ENCODE results near the gene FAM131C. TPM values are rescaled to one million over a fixed set of nuclear protein-coding genes. Genes with fewer than 3 reads are reported as not detected.
"Not testable (repeated sequence)": the region's sequence is repeated elsewhere in the genome, so short reads cannot be mapped to it uniquely, and the experiment has no call there.

Gene FAM131C
- total RNA-seq, 1 donor: 0.36 TPM

DNA sequence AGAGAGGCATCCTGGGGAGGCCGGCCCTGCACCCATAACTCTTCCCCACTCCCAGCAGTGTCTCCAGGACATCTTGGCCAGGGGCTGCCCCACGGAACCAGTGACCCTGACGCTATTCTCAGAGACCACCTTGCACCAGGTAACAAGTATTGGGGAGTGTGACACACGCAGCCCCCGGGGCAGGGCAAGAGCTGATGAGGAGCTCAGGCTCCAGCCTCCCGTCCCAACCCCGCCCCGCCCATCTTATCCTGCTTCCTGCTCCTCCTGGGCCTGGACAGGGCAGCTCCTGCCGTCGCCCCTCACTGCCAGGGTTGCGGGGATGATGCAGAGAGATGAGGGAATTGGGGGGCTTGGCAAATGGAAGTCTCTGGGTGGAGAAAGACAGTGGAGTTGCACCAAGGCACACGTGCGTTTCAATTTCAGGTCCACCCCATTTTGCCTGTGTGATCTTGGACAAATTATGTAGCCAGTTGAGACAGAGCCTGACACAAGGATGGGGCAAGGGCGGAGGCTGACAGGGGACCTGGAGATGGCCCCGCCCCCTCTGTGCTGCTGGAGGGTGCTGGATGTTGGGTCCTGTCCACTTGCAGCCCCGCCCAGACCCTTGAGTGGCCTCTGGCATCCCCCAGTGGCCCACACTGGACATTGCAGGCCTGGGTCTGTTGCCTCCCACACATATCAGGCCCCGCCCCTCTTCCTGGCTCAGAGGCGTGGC lies 40.9 kb downstream of the FAM131C start:
- Histone ChIP-seq H3K4me1 (ENCODE audit: insufficient read depth, low read length) (no peaks in the 10 kb centered on the region), H2AFZ (ENCODE audit: low read length) (peak overlapping the region; percentile 35), H3K4me2 (ENCODE audit: insufficient read depth, low read length) (no peak overlapping the region), H4K20me1 (ENCODE audit: insufficient read depth, low read length) (no peaks in the 10 kb centered on the region), H3K27me3 (ENCODE audit: insufficient read depth, low read length) (no peaks in the 10 kb centered on the region), H3K79me2 (ENCODE audit: insufficient read depth, low read length) (no peaks in the 10 kb centered on the region), H3K9me3 (ENCODE audit: low read depth, low read length) (no peaks in the 10 kb centered on the region), H3K4me3 (ENCODE audit: insufficient read depth, low read length) (no peak overlapping the region), H3K27ac (ENCODE audit: low read depth, low read length) (no peak overlapping the region), H3K36me3 (ENCODE audit: insufficient read depth, low read length) (no peaks in the 10 kb centered on the region)
- TF ChIP-seq, protein P1, sequence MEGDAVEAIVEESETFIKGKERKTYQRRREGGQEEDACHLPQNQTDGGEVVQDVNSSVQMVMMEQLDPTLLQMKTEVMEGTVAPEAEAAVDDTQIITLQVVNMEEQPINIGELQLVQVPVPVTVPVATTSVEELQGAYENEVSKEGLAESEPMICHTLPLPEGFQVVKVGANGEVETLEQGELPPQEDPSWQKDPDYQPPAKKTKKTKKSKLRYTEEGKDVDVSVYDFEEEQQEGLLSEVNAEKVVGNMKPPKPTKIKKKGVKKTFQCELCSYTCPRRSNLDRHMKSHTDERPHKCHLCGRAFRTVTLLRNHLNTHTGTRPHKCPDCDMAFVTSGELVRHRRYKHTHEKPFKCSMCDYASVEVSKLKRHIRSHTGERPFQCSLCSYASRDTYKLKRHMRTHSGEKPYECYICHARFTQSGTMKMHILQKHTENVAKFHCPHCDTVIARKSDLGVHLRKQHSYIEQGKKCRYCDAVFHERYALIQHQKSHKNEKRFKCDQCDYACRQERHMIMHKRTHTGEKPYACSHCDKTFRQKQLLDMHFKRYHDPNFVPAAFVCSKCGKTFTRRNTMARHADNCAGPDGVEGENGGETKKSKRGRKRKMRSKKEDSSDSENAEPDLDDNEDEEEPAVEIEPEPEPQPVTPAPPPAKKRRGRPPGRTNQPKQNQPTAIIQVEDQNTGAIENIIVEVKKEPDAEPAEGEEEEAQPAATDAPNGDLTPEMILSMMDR (IDR thresholded peaks at IDR 0.05; ENCODE audit: extremely low read depth, low read depth, low read length): peak; percentile 87
- DNase-seq (ENCODE audit: insufficient read length, low spot score, missing footprints): peak; percentile 99

DNA sequence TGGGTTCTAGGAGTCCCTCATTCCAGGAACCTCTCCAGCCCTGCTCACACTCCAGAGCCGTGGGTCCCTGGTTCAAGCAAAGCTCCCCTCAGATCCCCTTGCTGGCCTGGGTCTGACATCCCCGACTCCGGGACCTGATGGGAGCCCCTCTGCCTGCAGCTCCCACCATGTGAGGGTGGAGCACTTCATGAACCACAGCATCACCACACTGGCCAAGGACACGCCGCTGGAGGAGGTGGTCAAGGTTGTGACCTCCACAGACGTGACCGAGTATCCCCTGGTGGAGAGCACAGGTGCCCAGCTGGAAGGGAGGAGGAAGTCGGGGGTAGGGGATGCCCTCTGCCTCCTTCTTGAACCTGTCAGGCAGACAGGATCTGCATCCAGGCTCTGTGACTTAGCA lies 41.9 kb downstream of the FAM131C start:
- Histone ChIP-seq H3K27me3 (ENCODE audit: insufficient read depth, low read length) (no peaks in the 10 kb centered on the region), H4K20me1 (ENCODE audit: insufficient read depth, low read length) (no peaks in the 10 kb centered on the region), H3K9me3 (ENCODE audit: low read depth, low read length) (no peaks in the 10 kb centered on the region), H3K27ac (ENCODE audit: low read depth, low read length) (no peak overlapping the region), H3K79me2 (ENCODE audit: insufficient read depth, low read length) (no peaks in the 10 kb centered on the region), H3K4me2 (ENCODE audit: insufficient read depth, low read length) (no peak overlapping the region), H3K4me3 (ENCODE audit: insufficient read depth, low read length) (no peak overlapping the region), H2AFZ (ENCODE audit: low read length) (no peak overlapping the region), H3K4me1 (ENCODE audit: insufficient read depth, low read length) (no peaks in the 10 kb centered on the region), H3K36me3 (ENCODE audit: insufficient read depth, low read length) (no peaks in the 10 kb centered on the region)
- peak; percentile 21 for DNase-seq (ENCODE audit: insufficient read length, low spot score, missing footprints)
- TF ChIP-seq, protein P1 (IDR thresholded peaks at IDR 0.05; ENCODE audit: extremely low read depth, low read depth, low read length): no peak

DNA sequence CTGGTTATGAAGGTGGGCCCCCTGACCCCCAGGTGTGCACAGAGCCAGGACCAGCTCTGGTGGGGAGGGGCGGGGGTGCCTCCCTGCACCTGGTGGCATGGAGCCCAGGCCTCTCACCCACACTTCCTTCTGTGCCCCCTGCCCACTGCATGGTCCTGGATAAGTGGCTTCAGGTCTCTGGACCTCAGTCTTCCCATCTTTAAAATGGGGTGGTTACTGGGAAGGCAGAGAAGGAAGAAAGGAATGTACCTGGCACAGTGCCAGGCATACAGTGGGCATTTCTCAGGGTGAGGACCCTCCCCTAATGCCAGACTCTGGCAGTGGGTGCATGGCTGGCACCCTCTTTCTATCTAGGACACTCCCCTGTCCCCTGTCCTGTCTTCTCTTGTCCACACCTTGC lies 44.2 kb downstream of the FAM131C start:
- peak; percentile 25 for DNase-seq (ENCODE audit: insufficient read length, low spot score, missing footprints)
- no peaks in the 10 kb centered on the region for H3K27me3 ChIP-seq (ENCODE audit: insufficient read depth, low read length)
- TF ChIP-seq, protein P1 (IDR thresholded peaks at IDR 0.05; ENCODE audit: extremely low read depth, low read depth, low read length): no peak
- no peaks in the 10 kb centered on the region for H3K79me2 ChIP-seq (ENCODE audit: insufficient read depth, low read length)
- H3K36me3 ChIP-seq (ENCODE audit: insufficient read depth, low read length): no peaks in the 10 kb centered on the region
- no peaks in the 10 kb centered on the region for H3K4me1 ChIP-seq (ENCODE audit: insufficient read depth, low read length)
- no peak overlapping the region for H3K4me2 ChIP-seq (ENCODE audit: insufficient read depth, low read length)
- H3K27ac ChIP-seq (ENCODE audit: low read depth, low read length): no peak overlapping the region
- no peaks in the 10 kb centered on the region for H3K9me3 ChIP-seq (ENCODE audit: low read depth, low read length)
- no peaks in the 10 kb centered on the region for H4K20me1 ChIP-seq (ENCODE audit: insufficient read depth, low read length)
- no peak overlapping the region for H3K4me3 ChIP-seq (ENCODE audit: insufficient read depth, low read length)
- H2AFZ ChIP-seq (ENCODE audit: low read length): no peak overlapping the region

DNA sequence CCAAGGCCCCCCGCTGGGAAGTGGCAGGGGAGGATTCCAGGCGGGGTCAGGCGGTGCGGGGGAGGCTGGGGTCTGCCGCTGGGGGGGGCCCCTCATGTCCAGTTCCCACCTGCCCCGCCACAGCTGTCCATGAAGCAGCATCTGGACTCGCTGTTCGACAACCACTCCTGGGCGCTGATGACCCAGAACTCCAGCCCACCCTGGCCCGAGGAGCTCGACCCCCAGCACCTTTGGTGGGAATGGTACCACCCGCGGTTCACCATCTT lies 44.5 kb downstream of the FAM131C start:
- not testable (repeated sequence) for H3K9me3 ChIP-seq (ENCODE audit: low read depth, low read length); H3K79me2 ChIP-seq (ENCODE audit: insufficient read depth, low read length); H4K20me1 ChIP-seq (ENCODE audit: insufficient read depth, low read length); H3K4me2 ChIP-seq (ENCODE audit: insufficient read depth, low read length); H3K36me3 ChIP-seq (ENCODE audit: insufficient read depth, low read length); H3K27ac ChIP-seq (ENCODE audit: low read depth, low read length); H2AFZ ChIP-seq (ENCODE audit: low read length); DNase-seq (ENCODE audit: insufficient read length, low spot score, missing footprints); H3K27me3 ChIP-seq (ENCODE audit: insufficient read depth, low read length); H3K4me1 ChIP-seq (ENCODE audit: insufficient read depth, low read length); H3K4me3 ChIP-seq (ENCODE audit: insufficient read depth, low read length)

Data from osteoblast (primary cell).